ENCODE results near the gene PIEZO2.

- no peak for TF ChIP-seq POLR2A (IDR thresholded peaks at IDR 0.05)
- no peak for TF ChIP-seq EP300 (IDR thresholded peaks at IDR 0.05)
- TF ChIP-seq CTCF (IDR thresholded peaks at IDR 0.05) = no peak
- TF ChIP-seq POLR2AphosphoS5 (IDR thresholded peaks at IDR 0.05) = no peak
These were observed 52.3 kb downstream of the PIEZO2 start for GRCh38 chr18:11096839-11097750.

Measured in upper lobe of left lung (tissue), 4 donors.